ENCODE data around the gene FMO3.

Gene FMO3

DNA sequence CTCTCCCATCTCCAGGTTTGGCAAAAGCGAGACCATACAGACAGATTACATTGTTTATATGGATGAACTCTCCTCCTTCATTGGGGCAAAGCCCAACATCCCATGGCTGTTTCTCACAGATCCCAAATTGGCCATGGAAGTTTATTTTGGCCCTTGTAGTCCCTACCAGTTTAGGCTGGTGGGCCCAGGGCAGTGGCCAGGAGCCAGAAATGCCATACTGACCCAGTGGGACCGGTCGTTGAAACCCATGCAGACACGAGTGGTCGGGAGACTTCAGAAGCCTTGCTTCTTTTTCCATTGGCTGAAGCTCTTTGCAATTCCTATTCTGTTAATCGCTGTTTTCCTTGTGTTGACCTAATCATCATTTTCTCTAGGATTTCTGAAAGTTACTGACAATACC lies 26.4 kb downstream of the FMO3 start:
- no peak for DNase-seq

DNA sequence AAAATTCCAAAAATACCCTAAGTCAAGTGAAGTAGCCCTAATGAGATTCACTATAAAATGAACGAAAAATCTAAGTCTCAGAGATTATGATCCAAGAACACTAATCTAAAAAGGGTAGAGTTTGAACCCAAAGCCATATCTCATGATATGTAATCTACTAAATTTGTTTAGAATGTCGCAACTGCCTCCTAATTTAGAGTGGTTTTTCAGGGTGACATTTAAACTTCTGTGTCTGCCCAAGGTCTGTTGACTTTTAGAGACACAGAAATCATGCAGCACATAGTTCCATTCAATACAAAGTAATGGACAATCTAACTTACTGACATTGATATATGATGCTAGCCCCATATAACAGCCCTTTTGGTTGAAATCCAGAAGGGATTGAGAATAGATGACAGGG lies 28.9 kb downstream of the FMO3 start:
- DNase-seq, result no peak

DNA sequence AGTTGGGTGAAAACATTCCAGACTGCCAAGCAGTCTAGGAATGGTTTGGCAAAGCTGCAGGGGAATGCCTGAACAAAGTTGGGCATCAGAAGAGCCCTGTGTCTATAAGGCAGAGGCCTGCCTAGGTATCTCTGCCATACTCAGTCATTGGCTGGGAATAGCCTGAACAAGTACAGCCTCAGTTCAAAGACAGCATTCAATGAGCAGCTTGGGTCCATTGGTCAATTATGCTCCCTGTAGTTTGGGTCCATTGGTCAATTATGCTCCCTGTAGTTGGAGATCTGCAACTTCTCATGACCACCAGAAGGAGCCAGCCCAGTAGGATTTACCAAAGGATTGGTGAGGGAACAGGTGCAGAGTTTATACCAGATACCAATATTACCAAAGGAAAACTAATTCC lies 31.6 kb downstream of the FMO3 start:
- DNase-seq, result no peak

DNA sequence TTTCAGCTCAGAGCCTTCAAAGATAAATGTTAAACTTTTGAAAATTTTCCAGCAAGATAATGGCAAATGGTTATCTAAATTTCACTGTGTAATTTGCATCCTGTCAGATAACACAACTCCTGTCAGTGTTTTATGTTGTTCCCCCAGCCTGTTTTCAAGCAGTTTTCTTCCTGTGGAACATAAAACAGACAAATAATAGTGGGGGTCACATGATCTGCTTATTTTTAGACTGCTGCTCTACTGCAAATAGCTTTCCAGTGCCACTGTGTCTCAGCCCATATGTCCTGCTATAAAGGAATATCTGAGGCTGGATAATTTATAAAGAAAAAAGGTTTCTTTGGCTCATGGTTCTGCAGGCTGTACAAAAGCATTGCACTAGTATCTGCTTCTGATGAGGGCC lies 32.2 kb downstream of the FMO3 start:
- DNase-seq, result no peak

- DNase-seq, result no peak
Observed at GRCh38 chr1:171126504-171126903, 35.8 kb downstream of the FMO3 start.

DNA sequence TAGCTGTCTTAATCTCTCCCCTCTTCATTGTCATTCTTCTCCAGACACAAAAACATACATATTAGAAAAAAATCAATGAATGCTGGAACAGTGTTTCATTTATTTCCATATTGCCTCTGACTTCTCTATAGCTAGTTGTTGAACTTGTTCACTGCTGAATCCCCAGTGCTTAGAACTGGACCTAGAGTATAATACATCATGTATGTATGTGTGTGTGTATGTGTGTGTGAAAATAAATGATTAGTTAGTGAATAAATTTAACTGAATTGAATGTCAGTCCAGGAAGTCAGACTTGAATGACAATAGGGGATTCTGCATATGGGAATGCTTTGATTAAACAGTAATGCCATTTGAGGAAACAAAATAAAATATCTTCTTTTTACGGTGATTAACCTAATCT lies 36.4 kb downstream of the FMO3 start:
- DNase-seq, result no peak

GRCh38 chr1:171127501-171127900 lies 36.8 kb downstream of the FMO3 start:
- no peak for DNase-seq

GRCh38 chr1:171128463-171128862 lies 37.8 kb downstream of the FMO3 start:
- no peak for DNase-seq

- no peak for DNase-seq
Observed at GRCh38 chr1:171134204-171134923, 43.7 kb downstream of the FMO3 start.

- no peak for DNase-seq
Observed at GRCh38 chr1:171137580-171137979, 46.9 kb downstream of the FMO3 start.

DNA sequence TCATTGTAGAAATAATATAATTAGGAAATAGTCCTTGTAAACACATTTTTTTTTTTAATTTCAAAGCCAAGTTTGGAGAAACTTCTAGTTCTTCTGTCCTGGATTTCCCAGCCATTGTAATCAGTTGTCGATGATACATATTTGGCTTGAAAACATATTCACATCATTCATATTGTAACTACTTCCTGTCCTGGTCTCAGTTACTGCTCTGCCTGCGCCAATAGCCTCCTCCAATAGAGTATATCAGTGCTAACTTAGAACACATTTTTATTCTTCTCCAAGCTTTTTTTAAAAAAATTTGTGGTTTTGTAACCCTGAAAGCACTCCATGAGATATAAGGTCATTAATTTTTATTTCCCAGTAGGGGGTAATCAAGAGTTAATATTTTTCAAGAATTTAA lies 48.3 kb downstream of the FMO3 start:
- no peak for DNase-seq

DNA sequence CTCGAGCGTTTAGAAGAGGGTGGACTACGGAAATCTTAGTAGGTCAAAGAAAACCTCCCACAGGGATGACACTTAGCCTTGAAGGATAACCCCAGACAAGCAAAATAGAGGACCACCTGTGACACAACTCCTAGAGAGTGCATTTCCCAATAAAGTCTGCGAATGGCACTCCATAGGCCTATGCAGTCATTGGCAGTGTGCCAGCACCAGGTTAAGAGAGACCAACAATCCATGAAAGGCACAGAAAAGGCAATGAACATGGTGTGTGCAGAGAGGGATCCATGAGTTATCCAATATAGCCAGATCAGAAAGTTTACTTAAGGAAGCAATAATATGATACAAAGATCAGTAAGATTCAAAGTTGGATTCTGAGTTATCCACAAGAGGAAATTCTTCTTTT lies 49.2 kb downstream of the FMO3 start:
- no peak for DNase-seq

GRCh38 chr1:171140401-171140800 lies 49.7 kb downstream of the FMO3 start:
- no peak for DNase-seq

DNA sequence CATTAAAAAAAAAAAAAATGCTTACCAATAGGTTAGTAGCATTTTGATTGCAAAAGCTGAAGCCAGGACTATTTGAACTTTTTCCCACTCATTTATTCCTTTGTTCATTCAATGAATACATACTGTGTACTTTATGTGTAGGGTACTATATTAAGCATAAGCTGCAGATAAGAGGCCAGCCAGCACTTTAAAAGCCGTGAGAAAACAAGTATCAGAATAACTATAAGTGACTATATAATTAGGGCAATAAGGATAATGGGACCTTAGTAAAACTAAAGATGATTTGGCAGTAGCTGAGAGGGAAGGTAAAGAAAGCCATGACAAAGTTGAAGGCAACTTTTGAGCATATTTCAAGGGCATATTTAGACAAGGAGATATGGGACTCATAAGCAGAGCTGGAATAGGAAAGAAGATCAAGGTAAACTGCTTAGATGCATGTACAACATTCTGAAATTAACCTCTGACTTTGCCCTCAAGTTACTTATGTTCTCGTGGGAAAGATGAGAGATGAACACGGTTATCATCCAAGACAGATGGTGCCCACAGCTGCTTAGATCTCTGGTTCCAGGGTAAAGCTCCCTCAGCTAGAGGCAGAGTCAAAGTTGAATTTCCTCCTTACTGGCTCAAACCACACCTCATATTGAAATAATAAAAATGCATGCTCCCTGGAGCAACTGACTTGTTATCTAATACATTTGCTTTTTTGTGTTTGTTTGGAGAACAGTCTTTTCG lies 50.4 kb downstream of the FMO3 start:
- no peak for DNase-seq

DNA sequence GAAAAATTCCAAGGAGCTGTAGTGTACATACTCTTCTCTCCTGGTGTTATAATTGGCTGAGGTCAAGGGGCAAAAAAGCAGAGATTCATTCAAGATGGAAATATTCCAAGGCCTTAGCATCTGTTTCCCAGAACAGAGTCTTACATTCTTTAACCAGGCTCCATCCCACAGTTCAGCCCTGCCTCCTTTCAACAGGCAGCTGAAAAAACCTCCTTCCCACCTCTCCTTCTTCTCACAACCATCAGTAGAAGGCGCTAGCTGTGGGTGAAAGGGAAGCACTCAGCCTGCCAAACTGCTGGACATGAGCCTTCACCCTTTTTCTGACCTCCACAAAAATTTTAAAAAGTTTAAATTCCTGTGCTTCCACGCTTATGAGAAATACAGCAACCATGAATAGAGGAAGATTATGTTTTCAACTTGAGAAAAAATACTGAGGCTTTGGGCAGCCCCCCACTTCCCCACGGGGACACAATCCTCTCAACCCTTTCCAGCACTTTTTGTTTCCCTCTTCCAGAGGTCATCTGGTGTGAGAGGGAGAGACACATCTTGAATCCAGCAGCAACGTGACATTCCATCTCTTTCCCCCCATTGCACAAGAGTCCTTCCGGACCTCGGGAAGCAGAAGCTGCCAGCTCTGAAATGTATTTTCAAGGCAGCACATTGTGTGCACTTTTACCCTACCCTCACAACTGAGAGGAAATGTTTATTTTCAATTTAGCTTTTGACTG lies 51.1 kb downstream of the FMO3 start:
- no peak for DNase-seq

GRCh38 chr1:171142416-171143385 lies 52.0 kb downstream of the FMO3 start:
- DNase-seq, result no peak

GRCh38 chr1:171150156-171150555 lies 59.5 kb downstream of the FMO3 start:
- no peak for DNase-seq

- DNase-seq, result no peak
Observed at GRCh38 chr1:171152549-171152948, 61.8 kb downstream of the FMO3 start.

DNA sequence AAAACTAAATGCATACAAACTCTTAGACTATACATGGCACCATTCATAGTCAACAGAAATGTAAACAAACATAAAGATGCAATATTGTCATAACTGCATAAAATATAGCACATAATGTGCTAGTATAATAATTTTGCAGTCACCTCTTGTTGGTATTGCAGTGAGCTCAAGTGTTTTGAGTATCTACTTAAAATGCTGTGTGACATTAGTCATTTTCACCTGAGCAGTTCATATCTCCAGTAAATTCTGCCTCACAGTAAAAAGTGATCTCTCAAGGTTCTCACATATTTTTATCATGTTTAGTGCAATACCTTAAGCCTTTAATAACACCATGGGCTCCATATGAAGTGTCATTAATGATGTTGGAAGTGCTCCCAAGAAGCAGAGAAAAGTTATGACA lies 64.8 kb downstream of the FMO3 start:
- DNase-seq, result no peak

GRCh38 chr1:171158096-171158495 lies 67.4 kb downstream of the FMO3 start:
- DNase-seq, result no peak

DNA sequence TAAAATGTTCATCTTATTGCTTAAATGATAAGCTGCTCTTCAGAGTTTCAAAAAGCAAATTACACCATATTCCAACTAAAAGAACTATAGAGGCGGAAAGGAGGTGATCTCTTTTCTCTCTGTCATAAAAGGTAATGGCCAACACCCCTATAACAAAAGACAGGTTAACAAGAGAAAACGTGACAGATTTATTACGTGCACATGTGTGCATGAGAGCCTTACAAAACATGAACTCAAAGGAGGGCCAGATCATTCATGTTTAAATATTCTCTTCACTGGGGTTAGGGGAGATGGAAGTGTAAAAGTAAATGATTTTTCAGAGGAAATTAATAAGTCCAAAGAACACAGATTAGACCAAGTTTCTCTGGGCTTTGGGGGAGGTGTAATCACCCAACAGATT lies 67.8 kb downstream of the FMO3 start:
- DNase-seq, result no peak

GRCh38 chr1:171159148-171159547 lies 68.4 kb downstream of the FMO3 start:
- DNase-seq, result no peak

- no peak for DNase-seq
Observed at GRCh38 chr1:171160211-171160610, 69.5 kb downstream of the FMO3 start.

All from suppressor macrophage (primary cell).